Fibroblast of the aortic adventitia (primary cell): ENCODE data around the gene TEX2. TPM values are rescaled to one million over a fixed set of nuclear protein-coding genes. Genes with fewer than 3 reads are reported as not detected.
A peak's percentile ranks its signal among the peaks of the same experiment; 100 is the strongest.

Experiments
- DNase-seq: peaks from one replicate; pipeline ENCODE4 v3.0.0-alpha.2; 2010; ENCODE audit warnings: low read depth
- H3K4me3 ChIP-seq: 2 replicates; pipeline ENCODE4 v1.5.1; 2011; ENCODE audit warnings: low read depth, mild to moderate bottlenecking, control low read depth, low read length, moderate library complexity
- CTCF ChIP-seq: IDR thresholded peaks from 2 replicates; pipeline ENCODE4 v1.5.1; 2011; ENCODE audit warnings: mild to moderate bottlenecking, low read length, control low read depth, inconsistent platforms; ENCODE audit not compliant: insufficient read depth
- total RNA-seq: library from RNA; depleted of rRNA; stranded (reverse); fragments of >200 nt; gene quantifications from 2 replicates; pipeline ENCODE4 v1.2.3, GENCODE V29; 2012; ENCODE audit warnings: low replicate concordance

The TEX2 gene
- total RNA-seq, 1 donor, result 24.6 TPM

- H3K4me3 ChIP-seq, result no peak overlapping the region
- DNase-seq, result peak; percentile 75
- TF ChIP-seq CTCF, result no peak
These were observed 3.1 kb downstream of the TEX2 start for GRCh38 chr17:64259922-64260321.

GRCh38 chr17:64259426-64259825, 3.6 kb downstream of the TEX2 start:
- no peak for TF ChIP-seq CTCF
- no peak for DNase-seq
- no peak overlapping the region for H3K4me3 ChIP-seq

GRCh38 chr17:64256913-64257807, 5.9 kb downstream of the TEX2 start:
- TF ChIP-seq CTCF, result no peak
- DNase-seq, result no peak
- H3K4me3 ChIP-seq, result no peak overlapping the region

GRCh38 chr17:64255764-64256163, 7.3 kb downstream of the TEX2 start:
- TF ChIP-seq CTCF, result no peak
- no peak overlapping the region for H3K4me3 ChIP-seq
- no peak for DNase-seq

- no peak overlapping the region for H3K4me3 ChIP-seq
- TF ChIP-seq CTCF, result no peak
- no peak for DNase-seq
These were observed 8.3 kb downstream of the TEX2 start for GRCh38 chr17:64254755-64255154.

- TF ChIP-seq CTCF, result no peak
- H3K4me3 ChIP-seq, result no peak overlapping the region
- DNase-seq, result no peak
These were observed 9.6 kb downstream of the TEX2 start for GRCh38 chr17:64253470-64253869.

- TF ChIP-seq CTCF, result no peak
- DNase-seq, result no peak
- no peak overlapping the region for H3K4me3 ChIP-seq
These were observed 10.2 kb downstream of the TEX2 start for GRCh38 chr17:64252831-64253230.
